K562 (cell line): ENCODE results near the gene MARCHF9. TPM values are rescaled to one million over a fixed set of nuclear protein-coding genes. Genes with fewer than 3 reads are reported as not detected.

Source experiments
- CHD1 ChIP-seq: fragments of 200-600 bp; sonication (generic); IDR thresholded peaks from one replicate; pipeline ENCODE4 v1.6.1; 2012; ENCODE audit warnings: mild to moderate bottlenecking, moderate library complexity, low read length, inconsistent platforms
- DACH1 ChIP-seq: fragments of 450-650 bp; IDR thresholded peaks from 2 replicates; pipeline ENCODE4 v1.6.1; 2018; ENCODE audit not compliant: partially characterized antibody
- EHMT2 ChIP-seq: fragments of 450-650 bp; IDR thresholded peaks from 2 replicates; pipeline ENCODE4 v1.6.1; 2018; ENCODE audit warnings: antibody characterized with exemption
- ETS2 ChIP-seq: IDR thresholded peaks from 2 replicates; pipeline ENCODE4 v1.6.1; 2016; ENCODE audit warnings: borderline replicate concordance, missing genetic modification characterization, mild to moderate bottlenecking, moderate library complexity, missing compliant biosample characterization; ENCODE audit not compliant: poor library complexity, severe bottlenecking
- EWSR1 ChIP-seq: fragments of 450-650 bp; IDR thresholded peaks from 2 replicates; pipeline ENCODE4 v1.6.1; 2018; ENCODE audit warnings: borderline replicate concordance, mild to moderate bottlenecking, low read depth, moderate library complexity; ENCODE audit not compliant: partially characterized antibody
- KDM1A ChIP-seq, 2 experiments: fragments of 450-650 bp; IDR thresholded peaks; 2 replicates each; pipeline ENCODE4 v1.6.1; 2016; ENCODE audit warnings: mild to moderate bottlenecking in 2 of 2
- LEF1 ChIP-seq: fragments of 450-650 bp; IDR thresholded peaks from 2 replicates; pipeline ENCODE4 v1.6.1; 2016; ENCODE audit warnings: mild to moderate bottlenecking
- MAX ChIP-seq: sonication (generic); formaldehyde crosslinking; IDR thresholded peaks from 2 replicates; pipeline ENCODE4 v1.9.0; 2022; ENCODE audit warnings: mild to moderate bottlenecking, missing genetic modification reagents
- MITF ChIP-seq: IDR thresholded peaks from 2 replicates; pipeline ENCODE4 v1.6.1; 2014; ENCODE audit warnings: antibody characterized with exemption
- NR1H2 ChIP-seq: sonication (generic); formaldehyde crosslinking; IDR thresholded peaks from 2 replicates; pipeline ENCODE4 v1.4.0; 2020; ENCODE audit warnings: mild to moderate bottlenecking, missing genetic modification reagents
- NR2C2 ChIP-seq, 2 experiments: fragments of 200-800 bp in 1 of 2; sonication (Bioruptor generic) in 1 of 2; sonication (generic) in 1 of 2; formaldehyde crosslinking in 1 of 2; IDR thresholded peaks; 2 replicates each; pipeline versions ENCODE4 v1.6.1 to v1.8.0; 2016 to 2022; ENCODE audit warnings: mild to moderate bottlenecking in 1 of 2, missing compliant biosample characterization in 1 of 2, missing genetic modification characterization in 1 of 2, missing genetic modification reagents in 1 of 2
- NR2F6 ChIP-seq: fragments of 450-650 bp; formaldehyde crosslinking; IDR thresholded peaks from 2 replicates; pipeline ENCODE4 v1.4.0; 2020; ENCODE audit warnings: mild to moderate bottlenecking
- PHB2 ChIP-seq: fragments of 450-650 bp; IDR thresholded peaks from 2 replicates; pipeline ENCODE4 v1.6.1; 2017; ENCODE audit warnings: low read depth
- PHF20 ChIP-seq: fragments of 450-650 bp; IDR thresholded peaks from 2 replicates; pipeline ENCODE4 v1.6.1; 2018; ENCODE audit not compliant: partially characterized antibody
- PRPF4 ChIP-seq: fragments of 200-400 bp; formaldehyde crosslinking; IDR thresholded peaks from one replicate; pipeline ENCODE4 v1.6.1; 2017; ENCODE audit warnings: low read length, low read depth, mild to moderate bottlenecking; ENCODE audit not compliant: insufficient read depth, poor library complexity, severe bottlenecking
- RNF2 ChIP-seq: sonication (generic); IDR thresholded peaks from 2 replicates; pipeline ENCODE4 v1.6.1; 2016
- SAFB ChIP-seq: fragments of 200-400 bp; formaldehyde crosslinking; IDR thresholded peaks from 2 replicates; pipeline ENCODE4 v1.6.1; 2017; ENCODE audit warnings: low read depth, low read length, borderline replicate concordance
- SRSF9 ChIP-seq: fragments of 200-400 bp; formaldehyde crosslinking; IDR thresholded peaks from 2 replicates; pipeline ENCODE4 v1.6.1; 2017; ENCODE audit warnings: low read depth, low read length, borderline replicate concordance
- TAF7 ChIP-seq: fragments of 450-650 bp; IDR thresholded peaks from 2 replicates; pipeline ENCODE4 v1.6.1; 2016; ENCODE audit warnings: missing genetic modification characterization, missing compliant biosample characterization
- THAP12 ChIP-seq: fragments of 250-450 bp; sonication (Bioruptor Pico); IDR thresholded peaks from 2 replicates; pipeline ENCODE4 v1.9.0; 2021; ENCODE audit warnings: mild to moderate bottlenecking, inconsistent platforms
- ZC3H11A ChIP-seq: IDR thresholded peaks from 2 replicates; pipeline ENCODE4 v1.6.1; 2012; ENCODE audit warnings: low read depth, low read length, improper control_type of control experiment
- ZNF133 ChIP-seq: fragments of 250-450 bp; sonication (Bioruptor Pico); IDR thresholded peaks from 2 replicates; pipeline ENCODE4 v1.4.0; 2020; ENCODE audit warnings: mild to moderate bottlenecking
- ZNF655 ChIP-seq: fragments of 250-450 bp; sonication (Bioruptor Pico); IDR thresholded peaks from 2 replicates; pipeline ENCODE4 v1.5.0; 2021
- polyA plus RNA-seq, 8 experiments: library from polyadenylated mRNA; depleted of rRNA in 4 of 8; stranded (reverse) in 5 of 8; unstranded in 3 of 8; fragments of >200 nt; fragmentation: Nextera tagmentation in 2 of 8; fragmentation: Illumina TruSeq in 1 of 8; extraction: Ambion mirVana in 2 of 8; extraction: Trizol in 1 of 8; gene quantifications; 2 replicates each; pipeline versions ENCODE4 v1.2.1 to v1.2.3, GENCODE V29; 2011 to 2014; ENCODE audit warnings: inconsistent platforms in 1 of 8, missing spikeins in 1 of 8
- total RNA-seq, 7 experiments: library from RNA; depleted of rRNA in 6 of 7; stranded (reverse); fragments of >200 nt in 6 of 7; fragmentation: Illumina TruSeq in 2 of 7; extraction: Trizol in 2 of 7; gene quantifications; 2 replicates each; pipeline versions ENCODE4 v1.2.1 to v1.2.3, GENCODE V29; 2011 to 2021; ENCODE audit warnings: low replicate concordance in 1 of 7

The MARCHF9 gene
- total and polyA plus RNA-seq, 9 of the 15 experiments (the other 6 are each of a cell fraction or from before 2014, with no cell fraction given) = 0.80 to 12.4 (median 6.2) TPM

- TF ChIP-seq RNF2 (peak; percentile 64), ZC3H11A (no peak), PHB2 (0 out of 2 replicates have a peak, but pooled peaks have one; percentile 30), NR2C2 (CRISPR knock-in tag; IDR thresholded peaks at IDR 0.05) (peak; percentile 69), NR2C2 (tag; IDR thresholded peaks at IDR 0.05) (no peak; the same call in none of the 2 replicates), ZNF133 (CRISPR knock-in tag) (no peak), MAX (peak; percentile 99), ETS2 (tag) (no peak), TAF7 (tag) (no peak; the same call in none of the 2 replicates), SAFB (no peak), CHD1 (peak; percentile 33), DACH1 (peak; percentile 63), NR2F6 (0 out of 2 replicates have a peak, but pooled peaks have one; percentile 79), EWSR1 (no peak), ZNF655 (no peak), NR1H2 (CRISPR knock-in tag) (no peak), KDM1A (IDR thresholded peaks at IDR 0.05) (peak in 1 of 2 experiments; percentile 28; a peak in 1 of 4 replicates), PRPF4 (no peak), SRSF9 (no peak), LEF1 (peak; percentile 90), THAP12 (CRISPR knock-in tag) (peak; percentile 68; the same call in 1 of the 2 replicates), MITF (peak; percentile 97), PHF20 (peak; percentile 60), EHMT2 (peak; percentile 66; the same call in 1 of the 2 replicates)
Measured at GRCh38 chr12:57751788-57752667, 2.9 kb upstream of the MARCHF9 start, which contains the start of gene CDK4 (continued).
